PC-3 (cell line): ENCODE measurements around the gene ADH6. TPM values are rescaled to one million over a fixed set of nuclear protein-coding genes. Genes with fewer than 3 reads are reported as not detected.

Source experiments
- ATAC-seq: fragments of 200-7000 bp; cut with Tn5 transposase; 2 replicates; pipeline ENCODE4 v1.9.1; 2020; ENCODE audit warnings: mild to moderate bottlenecking, moderate library complexity
- BruUV-seq: library from RNA; stranded (reverse); fragments of 400-500 nt; replicated peaks from 2 replicates; lab custom pipeline; 2021; lab: Mats Ljungman, UMichigan
- CTCF ChIA-PET: fragments of 300-600 bp; sonication (Branson Sonifier 250); formaldehyde crosslinking; loops from one replicate; lab custom pipeline; 2022; ENCODE audit warnings: antibody characterized with exemption; lab: Charles Lee
- POLR2A ChIA-PET: fragments of 300-600 bp; sonication (Branson Sonifier 250); formaldehyde crosslinking; loops from one replicate; lab custom pipeline; 2022; ENCODE audit warnings: antibody characterized with exemption; ENCODE audit not compliant: unreplicated experiment; lab: Charles Lee
- DNase-seq: peaks from one replicate; pipeline ENCODE4 v3.0.0-alpha.2; 2015
- H2AFZ ChIP-seq: fragments of 300-600 bp; sonication (generic); 2 replicates; pipeline ENCODE4 v1.6.0; 2016; ENCODE audit warnings: antibody characterized with exemption, low read length
- H3F3A ChIP-seq: fragments of 300-600 bp; sonication (generic); one replicate; pipeline ENCODE4 v1.6.0; 2017; ENCODE audit warnings: antibody characterized with exemption, low read length, control low read depth, mild to moderate bottlenecking; ENCODE audit not compliant: unreplicated experiment
- H3K27ac ChIP-seq: fragments of 300-600 bp; sonication (generic); 2 replicates; pipeline ENCODE4 v1.5.1; 2016; ENCODE audit warnings: mild to moderate bottlenecking, low read length
- H3K27me3 ChIP-seq: fragments of 300-600 bp; sonication (generic); 2 replicates; pipeline ENCODE4 v1.6.1; 2016; ENCODE audit warnings: low read length, mixed read lengths
- H3K36me3 ChIP-seq: fragments of 300-600 bp; sonication (generic); 2 replicates; pipeline ENCODE4 v1.6.1; 2016; ENCODE audit warnings: low read depth, mixed run types, low read length, mixed read lengths
- H3K4me1 ChIP-seq: fragments of 300-600 bp; sonication (generic); 2 replicates; pipeline ENCODE4 v1.5.1; 2016; ENCODE audit warnings: low read length; ENCODE audit not compliant: insufficient read depth
- H3K4me2 ChIP-seq: fragments of 300-600 bp; sonication (generic); 2 replicates; pipeline ENCODE4 v1.6.0; 2016; ENCODE audit warnings: low read length
- H3K4me3 ChIP-seq: fragments of 300-600 bp; sonication (generic); 2 replicates; pipeline ENCODE4 v1.5.1; 2016; ENCODE audit warnings: mild to moderate bottlenecking, low read length, mixed read lengths
- H3K79me2 ChIP-seq: fragments of 300-600 bp; sonication (generic); 2 replicates; pipeline ENCODE4 v1.6.1; 2017; ENCODE audit warnings: low read length, mixed read lengths
- H3K9ac ChIP-seq: fragments of 300-600 bp; sonication (generic); 2 replicates; pipeline ENCODE4 v1.6.0; 2016; ENCODE audit warnings: mild to moderate bottlenecking, low read length
- H3K9me2 ChIP-seq: fragments of 300-600 bp; sonication (generic); replicated peaks from 2 replicates; pipeline ENCODE4 v1.6.1; 2016; ENCODE audit warnings: mixed run types, low read length, mixed read lengths
- H3K9me3 ChIP-seq: fragments of 300-600 bp; sonication (generic); 2 replicates; pipeline ENCODE4 v1.6.1; 2016; ENCODE audit warnings: low read length, mixed read lengths
- H4K20me1 ChIP-seq: fragments of 300-600 bp; sonication (generic); 2 replicates; pipeline ENCODE4 v1.6.1; 2016; ENCODE audit warnings: low read length, mixed read lengths
- CTCF ChIP-seq: fragments of 300-600 bp; sonication (generic); conservative IDR thresholded peaks from 2 replicates; pipeline ENCODE4 v1.5.1; 2017; ENCODE audit warnings: antibody characterized with exemption, low read depth, mild to moderate bottlenecking, low read length
- EZH2 ChIP-seq: fragments of 300-600 bp; sonication (generic); IDR thresholded peaks from one replicate; pipeline ENCODE4 v1.6.1; 2017; ENCODE audit warnings: antibody characterized with exemption, mild to moderate bottlenecking, low read length; ENCODE audit not compliant: unreplicated experiment
- EZH2phosphoT487 ChIP-seq: fragments of 300-600 bp; sonication (generic); IDR thresholded peaks from 2 replicates; pipeline ENCODE4 v1.6.1; 2018; ENCODE audit warnings: mild to moderate bottlenecking, antibody characterized with exemption, low read length, borderline replicate concordance
- intact Hi-C: fragments of 100-400 bp; cut with micrococcal nuclease; formaldehyde crosslinking; loops from 2 replicates; pipeline ENCODE4 v1.9.0; 2023
- total RNA-seq: library from RNA; depleted of rRNA; stranded (reverse); fragments of >200 nt; gene quantifications from 2 replicates; pipeline ENCODE4 v1.2.3, GENCODE V29; 2014

The ADH6 gene
- total RNA-seq, 1 experiment from 2014 or later: not detected

GRCh38 chr4:99215521-99215920 is 3.5 kb downstream of the ADH6 start:
- no peak overlapping the region for H2AFZ ChIP-seq
- H3K9me2 ChIP-seq: no peaks in the 10 kb centered on the region
- POLR2A ChIA-PET: no interaction called here
- TF ChIP-seq EZH2: no peak
- no peak for TF ChIP-seq CTCF
- no peak for TF ChIP-seq EZH2phosphoT487
- H3F3A ChIP-seq: no peaks in the 10 kb centered on the region
- H4K20me1 ChIP-seq: no peaks in the 10 kb centered on the region
- CTCF ChIA-PET: no interaction called here
- H3K9me3 ChIP-seq: no peaks in the 10 kb centered on the region
- H3K27me3 ChIP-seq: no peaks in the 10 kb centered on the region; the same call in 1 of the 2 replicates
- H3K4me2 ChIP-seq: no peak overlapping the region
- H3K4me3 ChIP-seq: no peak overlapping the region
- no peak for ATAC-seq
- no peak overlapping the region for H3K9ac ChIP-seq
- H3K79me2 ChIP-seq: no peaks in the 10 kb centered on the region
- H3K27ac ChIP-seq: no peak overlapping the region
- H3K36me3 ChIP-seq: no peaks in the 10 kb centered on the region
- H3K4me1 ChIP-seq: no peaks in the 10 kb centered on the region
- intact Hi-C loops: no loop called here
- BruUV-seq: no TSS peak
- DNase-seq: no peak

- POLR2A ChIA-PET: no interaction called here
- no peak for ATAC-seq
- Histone ChIP-seq H2AFZ (no peak overlapping the region), H3K9me3 (no peaks in the 10 kb centered on the region), H3F3A (no peaks in the 10 kb centered on the region), H3K4me2 (no peak overlapping the region), H3K27me3 (no peaks in the 10 kb centered on the region; the same call in 1 of the 2 replicates), H3K27ac (no peak overlapping the region), H3K4me1 (no peaks in the 10 kb centered on the region), H3K36me3 (no peaks in the 10 kb centered on the region), H3K9ac (no peak overlapping the region), H3K79me2 (no peaks in the 10 kb centered on the region), H3K9me2 (no peaks in the 10 kb centered on the region), H4K20me1 (no peaks in the 10 kb centered on the region), H3K4me3 (no peak overlapping the region)
- no TSS peak for BruUV-seq
- CTCF ChIA-PET: no interaction called here
- no peak for TF ChIP-seq EZH2
- TF ChIP-seq EZH2phosphoT487: no peak
- TF ChIP-seq CTCF: no peak
- intact Hi-C loops: no loop called here
- no peak for DNase-seq
Measured at GRCh38 chr4:99210789-99211188, 8.3 kb downstream of the ADH6 start.

- no peaks in the 10 kb centered on the region for H3K4me1 ChIP-seq
- ChIA-PET POLR2A (no interaction called here), CTCF (no interaction called here)
- no peak overlapping the region for H2AFZ ChIP-seq
- no peaks in the 10 kb centered on the region for H3K79me2 ChIP-seq
- H3K27me3 ChIP-seq: no peaks in the 10 kb centered on the region; the same call in 1 of the 2 replicates
- H3K9ac ChIP-seq: no peak overlapping the region
- no peaks in the 10 kb centered on the region for H3K9me3 ChIP-seq
- no TSS peak for BruUV-seq
- DNase-seq (no peak), ATAC-seq (no peak)
- TF ChIP-seq CTCF (no peak), EZH2phosphoT487 (no peak), EZH2 (no peak)
- intact Hi-C loops: no loop called here
- H3K27ac ChIP-seq: no peak overlapping the region
- no peak overlapping the region for H3K4me3 ChIP-seq
- H3K36me3 ChIP-seq: no peaks in the 10 kb centered on the region
- no peaks in the 10 kb centered on the region for H4K20me1 ChIP-seq
- no peaks in the 10 kb centered on the region for H3F3A ChIP-seq
- H3K9me2 ChIP-seq: no peaks in the 10 kb centered on the region
- H3K4me2 ChIP-seq: no peak overlapping the region
Measured at GRCh38 chr4:99209671-99210070, 9.4 kb downstream of the ADH6 start.
